K562 (cell line): ENCODE data around the gene SLC26A2. TPM values are rescaled to one million over a fixed set of nuclear protein-coding genes. Genes with fewer than 3 reads are reported as not detected.

Source experiments
- CBX8 ChIP-seq: fragments of 200-600 bp; sonication (generic); IDR thresholded peaks from 2 replicates; pipeline ENCODE4 v1.6.1; 2012; ENCODE audit warnings: borderline replicate concordance, mixed run types, low read depth, mild to moderate bottlenecking, moderate library complexity, mixed read lengths, low read length, control low read depth, inconsistent platforms; ENCODE audit not compliant: poor library complexity, severe bottlenecking; ENCODE audit errors: extremely low read depth
- DPF2 ChIP-seq: fragments of 450-650 bp; IDR thresholded peaks from 2 replicates; pipeline ENCODE4 v1.6.1; 2016
- FOSL1 ChIP-seq: fragments of 200-800 bp; sonication (Bioruptor generic); conservative IDR thresholded peaks from 2 replicates; pipeline ENCODE4 v1.6.1; 2016; ENCODE audit warnings: missing genetic modification characterization, missing compliant biosample characterization
- GABPA ChIP-seq: fragments of 200-800 bp; sonication (Bioruptor generic); conservative IDR thresholded peaks from 2 replicates; pipeline ENCODE4 v1.6.1; 2016; ENCODE audit warnings: low read depth, missing genetic modification characterization, missing compliant biosample characterization
- HDGF ChIP-seq: fragments of 450-650 bp; IDR thresholded peaks from 2 replicates; pipeline ENCODE4 v1.6.1; 2016
- HLTF ChIP-seq: fragments of 450-650 bp; IDR thresholded peaks from 2 replicates; pipeline ENCODE4 v1.6.1; 2016
- HMG20B ChIP-seq: fragments of 250-450 bp; sonication (Bioruptor Pico); IDR thresholded peaks from 2 replicates; pipeline ENCODE4 v1.5.0; 2021; ENCODE audit warnings: mild to moderate bottlenecking
- KDM1A ChIP-seq, 2 experiments: fragments of 450-650 bp; IDR thresholded peaks; 2 replicates each; pipeline ENCODE4 v1.6.1; 2016; ENCODE audit warnings: mild to moderate bottlenecking in 2 of 2
- MAZ ChIP-seq, 2 experiments: fragments of 450-650 bp in 1 of 2; sonication (generic) in 1 of 2; formaldehyde crosslinking; IDR thresholded peaks in 1 of 2; conservative IDR thresholded peaks in 1 of 2; 2 replicates each; pipeline versions ENCODE4 v1.4.0 to v1.5.0; 2020; ENCODE audit warnings: mild to moderate bottlenecking in 1 of 2, missing genetic modification reagents in 1 of 2
- MED1 ChIP-seq: sonication (generic); formaldehyde crosslinking; IDR thresholded peaks from 2 replicates; pipeline ENCODE4 v1.8.1; 2023; ENCODE audit warnings: missing genetic modification reagents, borderline replicate concordance
- MIER1 ChIP-seq: fragments of 450-650 bp; IDR thresholded peaks from 2 replicates; pipeline ENCODE4 v1.6.1; 2016; ENCODE audit warnings: antibody characterized with exemption, mild to moderate bottlenecking, low read depth
- MYBL2 ChIP-seq, 2 experiments: fragments of 450-650 bp in 1 of 2; sonication (generic) in 1 of 2; formaldehyde crosslinking in 1 of 2; IDR thresholded peaks; 2 replicates each; pipeline versions ENCODE4 v1.6.1 to v1.8.1; 2017 to 2022; ENCODE audit warnings: borderline replicate concordance in 1 of 2, inconsistent platforms in 1 of 2, low read depth in 1 of 2, mild to moderate bottlenecking in 1 of 2, missing genetic modification reagents in 1 of 2, moderate library complexity in 1 of 2
- NR3C1 ChIP-seq: sonication (generic); formaldehyde crosslinking; IDR thresholded peaks from 2 replicates; pipeline ENCODE4 v1.8.1; 2022; ENCODE audit warnings: missing genetic modification reagents
- POLR2AphosphoS5 ChIP-seq: IDR thresholded peaks from 2 replicates; pipeline ENCODE4 v1.6.1; 2011; ENCODE audit warnings: mild to moderate bottlenecking, low read depth, low read length, moderate library complexity; ENCODE audit not compliant: control insufficient read depth, insufficient read depth
- RBM34 ChIP-seq: fragments of 200-400 bp; formaldehyde crosslinking; IDR thresholded peaks from 2 replicates; pipeline ENCODE4 v1.6.1; 2018; ENCODE audit warnings: low read length, borderline replicate concordance; ENCODE audit not compliant: insufficient read depth
- SRSF3 ChIP-seq: fragments of 200-400 bp; formaldehyde crosslinking; IDR thresholded peaks from 2 replicates; pipeline ENCODE4 v1.6.1; 2016; ENCODE audit warnings: mild to moderate bottlenecking, low read length, moderate library complexity; ENCODE audit not compliant: insufficient read depth
- ZNF134 ChIP-seq: fragments of 250-450 bp; sonication (Bioruptor Pico); conservative IDR thresholded peaks from 2 replicates; pipeline ENCODE4 v1.4.0; 2020
- ZNF175 ChIP-seq: fragments of 200-800 bp; sonication (Bioruptor generic); IDR thresholded peaks from 2 replicates; pipeline ENCODE4 v1.6.1; 2016; ENCODE audit warnings: low read depth, mild to moderate bottlenecking, missing genetic modification characterization, missing compliant biosample characterization
- ZNF224 ChIP-seq: sonication (generic); formaldehyde crosslinking; IDR thresholded peaks from 2 replicates; pipeline ENCODE4 v1.8.0; 2022; ENCODE audit warnings: mild to moderate bottlenecking, missing genetic modification reagents
- ZNF696 ChIP-seq: fragments of 250-450 bp; sonication (Bioruptor Pico); conservative IDR thresholded peaks from 2 replicates; pipeline ENCODE4 v1.4.0; 2020; ENCODE audit warnings: mild to moderate bottlenecking, moderate library complexity
- ZNF79 ChIP-seq: fragments of 250-450 bp; sonication (Bioruptor Pico); IDR thresholded peaks from 2 replicates; pipeline ENCODE4 v1.4.0; 2020; ENCODE audit warnings: low read depth, mild to moderate bottlenecking, moderate library complexity
- ZNF830 ChIP-seq: fragments of 250-450 bp; sonication (Bioruptor Pico); IDR thresholded peaks from 2 replicates; pipeline ENCODE4 v1.5.0; 2021; ENCODE audit warnings: mild to moderate bottlenecking
- polyA plus RNA-seq, 8 experiments: library from polyadenylated mRNA; depleted of rRNA in 4 of 8; stranded (reverse) in 5 of 8; unstranded in 3 of 8; fragments of >200 nt; fragmentation: Nextera tagmentation in 2 of 8; fragmentation: Illumina TruSeq in 1 of 8; extraction: Ambion mirVana in 2 of 8; extraction: Trizol in 1 of 8; gene quantifications; 2 replicates each; pipeline versions ENCODE4 v1.2.1 to v1.2.3, GENCODE V29; 2011 to 2014; ENCODE audit warnings: inconsistent platforms in 1 of 8, missing spikeins in 1 of 8
- total RNA-seq, 7 experiments: library from RNA; depleted of rRNA in 6 of 7; stranded (reverse); fragments of >200 nt in 6 of 7; fragmentation: Illumina TruSeq in 2 of 7; extraction: Trizol in 2 of 7; gene quantifications; 2 replicates each; pipeline versions ENCODE4 v1.2.1 to v1.2.3, GENCODE V29; 2011 to 2021; ENCODE audit warnings: low replicate concordance in 1 of 7
- TF ChIP-seq, protein P1 (sequence below): IDR thresholded peaks from 2 replicates; pipeline ENCODE4 v1.6.1; 2014; ENCODE audit warnings: antibody characterized with exemption
- TF ChIP-seq, protein P2 (sequence below): IDR thresholded peaks from 2 replicates; pipeline ENCODE4 v1.6.1; 2016; ENCODE audit warnings: missing genetic modification characterization, missing compliant biosample characterization
- TF ChIP-seq, protein P3 (sequence below): sonication (generic); formaldehyde crosslinking; IDR thresholded peaks from 2 replicates; pipeline ENCODE4 v1.8.0; 2022; ENCODE audit warnings: missing genetic modification reagents, mild to moderate bottlenecking, borderline replicate concordance

SLC26A2 gene
- total and polyA plus RNA-seq, 9 of the 15 experiments (the other 6 are each of a cell fraction or from before 2014, with no cell fraction given): 1.1 to 6.3 (median 3.6) TPM

DNA sequence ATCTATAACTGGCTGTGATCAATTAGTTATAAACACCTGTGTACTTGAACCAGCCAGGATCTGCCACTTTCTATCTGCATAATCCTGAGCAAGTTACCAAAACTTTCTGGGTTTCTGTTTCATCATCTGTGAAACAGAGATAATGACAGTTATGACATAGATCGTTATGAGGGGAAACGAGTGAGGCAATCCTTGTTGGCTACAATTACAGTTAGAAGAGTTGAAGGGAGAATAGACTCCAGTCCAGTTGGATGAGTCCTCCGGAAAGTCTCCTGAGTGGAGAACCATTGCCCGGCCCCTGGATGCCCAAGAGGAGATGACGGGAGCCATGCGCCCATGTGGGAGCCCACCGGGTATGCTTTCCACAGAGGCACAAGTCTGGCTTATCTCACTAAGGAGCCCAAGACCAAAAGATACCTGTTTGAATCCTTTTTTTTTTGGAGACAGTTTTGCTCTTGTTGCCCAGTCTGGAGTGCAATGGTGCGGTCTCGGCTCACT is 20.4 kb upstream of the SLC26A2 start (continued):
- TF ChIP-seq, protein P1, sequence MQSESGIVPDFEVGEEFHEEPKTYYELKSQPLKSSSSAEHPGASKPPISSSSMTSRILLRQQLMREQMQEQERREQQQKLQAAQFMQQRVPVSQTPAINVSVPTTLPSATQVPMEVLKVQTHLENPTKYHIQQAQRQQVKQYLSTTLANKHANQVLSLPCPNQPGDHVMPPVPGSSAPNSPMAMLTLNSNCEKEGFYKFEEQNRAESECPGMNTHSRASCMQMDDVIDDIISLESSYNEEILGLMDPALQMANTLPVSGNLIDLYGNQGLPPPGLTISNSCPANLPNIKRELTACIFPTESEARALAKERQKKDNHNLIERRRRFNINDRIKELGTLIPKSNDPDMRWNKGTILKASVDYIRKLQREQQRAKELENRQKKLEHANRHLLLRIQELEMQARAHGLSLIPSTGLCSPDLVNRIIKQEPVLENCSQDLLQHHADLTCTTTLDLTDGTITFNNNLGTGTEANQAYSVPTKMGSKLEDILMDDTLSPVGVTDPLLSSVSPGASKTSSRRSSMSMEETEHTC: no peak
- TF ChIP-seq, protein P2, sequence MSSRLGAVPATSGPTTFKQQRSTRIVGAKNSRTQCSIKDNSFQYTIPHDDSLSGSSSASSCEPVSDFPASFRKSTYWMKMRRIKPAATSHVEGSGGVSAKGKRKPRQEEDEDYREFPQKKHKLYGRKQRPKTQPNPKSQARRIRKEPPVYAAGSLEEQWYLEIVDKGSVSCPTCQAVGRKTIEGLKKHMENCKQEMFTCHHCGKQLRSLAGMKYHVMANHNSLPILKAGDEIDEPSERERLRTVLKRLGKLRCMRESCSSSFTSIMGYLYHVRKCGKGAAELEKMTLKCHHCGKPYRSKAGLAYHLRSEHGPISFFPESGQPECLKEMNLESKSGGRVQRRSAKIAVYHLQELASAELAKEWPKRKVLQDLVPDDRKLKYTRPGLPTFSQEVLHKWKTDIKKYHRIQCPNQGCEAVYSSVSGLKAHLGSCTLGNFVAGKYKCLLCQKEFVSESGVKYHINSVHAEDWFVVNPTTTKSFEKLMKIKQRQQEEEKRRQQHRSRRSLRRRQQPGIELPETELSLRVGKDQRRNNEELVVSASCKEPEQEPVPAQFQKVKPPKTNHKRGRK (tag): no peak
- TF ChIP-seq SRSF3: no peak
- TF ChIP-seq CBX8: no peak
- no peak for TF ChIP-seq HMG20B (CRISPR knock-in tag)
- no peak for TF ChIP-seq HDGF
- no peak for TF ChIP-seq MED1
- TF ChIP-seq MYBL2 (IDR thresholded peaks at IDR 0.05; ENCODE audit: low read depth): no peak
- TF ChIP-seq MYBL2 (CRISPR knock-in tag; IDR thresholded peaks at IDR 0.05; ENCODE audit: borderline replicate concordance): no peak
- TF ChIP-seq DPF2: peak; percentile 94
- TF ChIP-seq ZNF175 (CRISPR knock-in tag): 0 out of 2 replicates have a peak, but pooled peaks have one; percentile 42
- no peak for TF ChIP-seq ZNF224 (CRISPR knock-in tag)
- no peak for TF ChIP-seq ZNF830 (CRISPR knock-in tag)
- TF ChIP-seq MAZ (CRISPR knock-in tag; conservative IDR thresholded peaks at IDR 0.05 in 1 of 2, IDR thresholded peaks at IDR 0.05 in 1 of 2): no peak
- peak; percentile 63 for TF ChIP-seq FOSL1
- TF ChIP-seq HLTF: no peak
- TF ChIP-seq POLR2AphosphoS5: 0 out of 2 replicates have a peak, but pooled peaks have one; percentile 35
- TF ChIP-seq, protein P3, sequence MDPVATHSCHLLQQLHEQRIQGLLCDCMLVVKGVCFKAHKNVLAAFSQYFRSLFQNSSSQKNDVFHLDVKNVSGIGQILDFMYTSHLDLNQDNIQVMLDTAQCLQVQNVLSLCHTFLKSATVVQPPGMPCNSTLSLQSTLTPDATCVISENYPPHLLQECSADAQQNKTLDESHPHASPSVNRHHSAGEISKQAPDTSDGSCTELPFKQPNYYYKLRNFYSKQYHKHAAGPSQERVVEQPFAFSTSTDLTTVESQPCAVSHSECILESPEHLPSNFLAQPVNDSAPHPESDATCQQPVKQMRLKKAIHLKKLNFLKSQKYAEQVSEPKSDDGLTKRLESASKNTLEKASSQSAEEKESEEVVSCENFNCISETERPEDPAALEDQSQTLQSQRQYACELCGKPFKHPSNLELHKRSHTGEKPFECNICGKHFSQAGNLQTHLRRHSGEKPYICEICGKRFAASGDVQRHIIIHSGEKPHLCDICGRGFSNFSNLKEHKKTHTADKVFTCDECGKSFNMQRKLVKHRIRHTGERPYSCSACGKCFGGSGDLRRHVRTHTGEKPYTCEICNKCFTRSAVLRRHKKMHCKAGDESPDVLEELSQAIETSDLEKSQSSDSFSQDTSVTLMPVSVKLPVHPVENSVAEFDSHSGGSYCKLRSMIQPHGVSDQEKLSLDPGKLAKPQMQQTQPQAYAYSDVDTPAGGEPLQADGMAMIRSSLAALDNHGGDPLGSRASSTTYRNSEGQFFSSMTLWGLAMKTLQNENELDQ (CRISPR knock-in tag): no peak
- peak; percentile 45; the same call in 1 of the 2 replicates for TF ChIP-seq GABPA (tag)
- TF ChIP-seq ZNF79 (CRISPR knock-in tag): no peak
- no peak for TF ChIP-seq RBM34
- TF ChIP-seq MIER1: no peak
- TF ChIP-seq ZNF696 (CRISPR knock-in tag): no peak
- no peak for TF ChIP-seq NR3C1 (CRISPR knock-in tag)
- peak in 1 of 2 experiments; percentile 44; a peak in 1 of 4 replicates for TF ChIP-seq KDM1A (IDR thresholded peaks at IDR 0.05)
- TF ChIP-seq ZNF134 (CRISPR knock-in tag): no peak
